GM18870 (cell line): ENCODE data around the gene MEST.
"Not testable (repeated sequence)": the region's sequence is repeated elsewhere in the genome, so short reads cannot be mapped to it uniquely, and the experiment has no call there.

Experiments used
- ATAC-seq: cut with Tn5 transposase; IDR thresholded peaks from one replicate; pipeline ENCODE4 v1.9.1; 2021; ENCODE audit warnings: moderate library complexity; ENCODE audit not compliant: unreplicated experiment

Gene MEST

GRCh38 chr7:130483031-130483430 is 8.9 kb upstream of the MEST start:
- no peak for ATAC-seq

GRCh38 chr7:130485734-130486113 is 6.2 kb upstream of the MEST start:
- ATAC-seq, result no peak

GRCh38 chr7:130486114-130486953 is 5.6 kb upstream of the MEST start:
- no peak for ATAC-seq

- ATAC-seq, result no peak
Measured at GRCh38 chr7:130486954-130487436, 4.9 kb upstream of the MEST start.

- ATAC-seq, result no peak
Measured at GRCh38 chr7:130488392-130489139, 3.3 kb upstream of the MEST start.

- ATAC-seq, result no peak
Measured at GRCh38 chr7:130489140-130489983, 2.5 kb upstream of the MEST start.

GRCh38 chr7:130490311-130490791 is 1.5 kb upstream of the MEST start:
- ATAC-seq, result no peak

GRCh38 chr7:130490888-130491804 is 739 bp upstream of the MEST start:
- no peak for ATAC-seq

GRCh38 chr7:130492523-130493274 is 814 bp downstream of the MEST start:
- ATAC-seq, result no peak

GRCh38 chr7:130493275-130493873 is 1.5 kb downstream of the MEST start:
- no peak for ATAC-seq

- ATAC-seq, result no peak
Measured at GRCh38 chr7:130494431-130494858, 2.6 kb downstream of the MEST start.

GRCh38 chr7:130500463-130500862 is 8.6 kb downstream of the MEST start:
- no peak for ATAC-seq

- no peak for ATAC-seq
Measured at GRCh38 chr7:130500910-130501309, 9.0 kb downstream of the MEST start.

- no peak for ATAC-seq
Measured at GRCh38 chr7:130505753-130506152, 13.9 kb downstream of the MEST start.

GRCh38 chr7:130506358-130506757 is 14.5 kb downstream of the MEST start:
- ATAC-seq, result no peak

GRCh38 chr7:130512038-130512437 is 20.2 kb downstream of the MEST start:
- not testable (repeated sequence) for ATAC-seq

- no peak for ATAC-seq
Measured at GRCh38 chr7:130513447-130513846, 21.6 kb downstream of the MEST start.

GRCh38 chr7:130515315-130516040 is 23.6 kb downstream of the MEST start:
- no peak for ATAC-seq
